Caco-2 (cell line): ENCODE results near the gene IFNK. TPM values are rescaled to one million over a fixed set of nuclear protein-coding genes. Genes with fewer than 3 reads are reported as not detected.

Experiments
- BruUV-seq: library from RNA; stranded (reverse); fragments of 400-500 nt; replicated peaks from 2 replicates; lab custom pipeline; 2021; lab: Mats Ljungman, UMichigan
- CTCF ChIA-PET: fragments of 300-600 bp; sonication (Branson Sonifier 250); formaldehyde crosslinking; loops from one replicate; lab custom pipeline; 2022; ENCODE audit warnings: antibody characterized with exemption; lab: Charles Lee
- POLR2A ChIA-PET: fragments of 300-600 bp; sonication (Branson Sonifier 250); formaldehyde crosslinking; loops from one replicate; lab custom pipeline; 2022; ENCODE audit warnings: antibody characterized with exemption; lab: Charles Lee
- DNase-seq, 2 experiments: peaks; one replicate each; pipeline versions ENCODE4 v3.0.0 to v3.0.0-alpha.2; 2020 to 2022
- H3K27me3 ChIP-seq: replicated peaks from 2 replicates; pipeline ENCODE4 v1.6.0; 2011; ENCODE audit warnings: low read length; ENCODE audit not compliant: control insufficient read depth, insufficient read depth
- H3K36me3 ChIP-seq: 2 replicates; pipeline ENCODE4 v1.5.1; 2011; ENCODE audit warnings: low read length; ENCODE audit not compliant: control insufficient read depth, insufficient read depth
- H3K4me1 ChIP-seq: fragments of 250-450 bp; sonication (Bioruptor Pico); 2 replicates; pipeline ENCODE4 v1.5.1; 2020; ENCODE audit warnings: mild to moderate bottlenecking
- H3K4me3 ChIP-seq: 2 replicates; pipeline ENCODE4 v1.5.1; 2011; ENCODE audit warnings: low read depth, mild to moderate bottlenecking, control low read depth, low read length
- H3K9me3 ChIP-seq: fragments of 250-450 bp; sonication (Bioruptor Pico); 2 replicates; pipeline ENCODE4 v1.5.1; 2020; ENCODE audit warnings: mild to moderate bottlenecking, moderate library complexity
- H3K27ac Mint-ChIP-seq: one replicate; pipeline ENCODE4 v1.8.0; 2022; ENCODE audit warnings: mixed read lengths; ENCODE audit not compliant: unreplicated experiment
- H3K27me3 Mint-ChIP-seq: one replicate; pipeline ENCODE4 v1.8.0; 2022; ENCODE audit warnings: mixed read lengths; ENCODE audit not compliant: insufficient read depth, unreplicated experiment
- H3K36me3 Mint-ChIP-seq: one replicate; pipeline ENCODE4 v1.8.0; 2022; ENCODE audit warnings: mild to moderate bottlenecking, mixed read lengths; ENCODE audit not compliant: insufficient read depth, unreplicated experiment
- H3K4me1 Mint-ChIP-seq: one replicate; pipeline ENCODE4 v1.8.0; 2022; ENCODE audit warnings: low read depth, mixed read lengths; ENCODE audit not compliant: unreplicated experiment
- H3K4me3 Mint-ChIP-seq: one replicate; pipeline ENCODE4 v1.8.0; 2022; ENCODE audit warnings: mild to moderate bottlenecking, moderate library complexity, mixed read lengths; ENCODE audit not compliant: unreplicated experiment
- H3K9me3 Mint-ChIP-seq: one replicate; pipeline ENCODE4 v1.8.0; 2022; ENCODE audit warnings: mixed read lengths; ENCODE audit not compliant: unreplicated experiment
- intact Hi-C: fragments of 100-400 bp; cut with micrococcal nuclease; formaldehyde crosslinking; loops from one replicate; pipeline ENCODE4 v1.10.0; 2022; ENCODE audit not compliant: unreplicated experiment
- total RNA-seq: library from RNA; stranded (reverse); gene quantifications from 2 replicates; pipeline ENCODE4 v1.2.3, GENCODE V29; 2022
- TF ChIP-seq, protein P1 (sequence below), 2 experiments: fragments of 200-600 bp in 1 of 2; IDR thresholded peaks; 1 replicate in 1 of 2; 2 replicates in 1 of 2; pipeline versions ENCODE4 v1.5.1 to v1.8.0; 2011 to 2022; ENCODE audit warnings: antibody characterized with exemption in 1 of 2, control low read depth in 1 of 2, inconsistent platforms in 1 of 2, low read depth in 1 of 2, low read length in 1 of 2, mild to moderate bottlenecking in 1 of 2, moderate library complexity in 1 of 2; ENCODE audit not compliant: insufficient read depth in 1 of 2, severe bottlenecking in 1 of 2, unreplicated experiment in 1 of 2

IFNK gene
- total RNA-seq, 1 experiment from 2014 or later = not detected

DNA sequence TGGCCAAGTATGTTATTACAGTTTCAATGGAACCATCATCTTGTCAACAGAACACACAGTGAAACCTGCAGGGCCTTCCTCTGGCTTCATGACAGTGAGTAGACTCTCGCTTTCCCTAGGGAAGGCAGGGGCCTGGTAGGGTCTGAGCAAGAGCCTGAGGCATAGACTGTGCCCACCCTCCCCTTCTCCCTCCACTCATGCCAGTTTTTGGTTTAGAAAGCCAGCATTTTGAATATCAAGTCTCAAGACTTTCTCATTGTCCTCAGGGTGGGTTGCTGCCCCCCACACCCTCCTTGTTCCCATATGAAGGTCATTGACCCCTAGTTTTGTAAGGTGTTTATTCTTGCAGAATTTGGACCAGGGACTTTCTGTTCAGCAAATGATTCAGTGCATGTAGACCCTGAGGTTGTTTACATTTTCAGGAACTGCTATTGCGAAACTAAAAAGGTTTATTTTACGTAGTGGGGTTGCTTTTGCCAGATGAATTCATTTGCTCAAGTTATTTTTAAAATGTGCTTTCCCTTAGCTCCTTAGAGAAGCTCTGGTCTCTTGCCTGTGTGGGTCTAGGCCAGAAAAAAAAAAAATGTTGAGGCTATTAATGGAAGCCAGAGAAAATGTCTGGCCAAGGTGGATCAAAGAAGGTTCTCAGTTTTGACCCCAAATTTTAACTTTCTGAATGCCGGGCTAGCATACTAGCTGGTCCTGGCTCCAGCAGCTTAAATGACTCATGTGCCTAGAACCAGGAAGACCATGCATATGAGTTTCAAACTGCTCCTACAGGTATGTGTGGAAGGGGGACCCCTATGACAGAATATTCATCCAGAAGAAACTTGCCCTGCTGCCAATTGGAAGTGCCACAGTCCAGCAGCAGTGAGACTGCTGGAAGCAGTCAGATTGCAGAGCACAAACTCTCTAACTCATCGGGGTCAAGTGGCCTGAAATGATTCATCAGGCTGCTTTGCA lies 15.7 kb downstream of the IFNK start:
- no peak for DNase-seq
- POLR2A ChIA-PET = no interaction called here
- Histone ChIP-seq H3K4me3 (no peak overlapping the region), H3K36me3 (no peaks in the 10 kb centered on the region), H3K27me3 (no peaks in the 10 kb centered on the region), H3K4me1 (no peaks in the 10 kb centered on the region), H3K9me3 (no peaks in the 10 kb centered on the region)
- BruUV-seq = no TSS peak
- Mint-ChIP-seq H3K27me3 (no peaks in the 10 kb centered on the region), H3K4me3 (no peak overlapping the region), H3K9me3 (no peaks in the 10 kb centered on the region), H3K27ac (no peak overlapping the region), H3K4me1 (no peaks in the 10 kb centered on the region), H3K36me3 (no peaks in the 10 kb centered on the region)
- CTCF ChIA-PET = no interaction called here
- TF ChIP-seq, protein P1, sequence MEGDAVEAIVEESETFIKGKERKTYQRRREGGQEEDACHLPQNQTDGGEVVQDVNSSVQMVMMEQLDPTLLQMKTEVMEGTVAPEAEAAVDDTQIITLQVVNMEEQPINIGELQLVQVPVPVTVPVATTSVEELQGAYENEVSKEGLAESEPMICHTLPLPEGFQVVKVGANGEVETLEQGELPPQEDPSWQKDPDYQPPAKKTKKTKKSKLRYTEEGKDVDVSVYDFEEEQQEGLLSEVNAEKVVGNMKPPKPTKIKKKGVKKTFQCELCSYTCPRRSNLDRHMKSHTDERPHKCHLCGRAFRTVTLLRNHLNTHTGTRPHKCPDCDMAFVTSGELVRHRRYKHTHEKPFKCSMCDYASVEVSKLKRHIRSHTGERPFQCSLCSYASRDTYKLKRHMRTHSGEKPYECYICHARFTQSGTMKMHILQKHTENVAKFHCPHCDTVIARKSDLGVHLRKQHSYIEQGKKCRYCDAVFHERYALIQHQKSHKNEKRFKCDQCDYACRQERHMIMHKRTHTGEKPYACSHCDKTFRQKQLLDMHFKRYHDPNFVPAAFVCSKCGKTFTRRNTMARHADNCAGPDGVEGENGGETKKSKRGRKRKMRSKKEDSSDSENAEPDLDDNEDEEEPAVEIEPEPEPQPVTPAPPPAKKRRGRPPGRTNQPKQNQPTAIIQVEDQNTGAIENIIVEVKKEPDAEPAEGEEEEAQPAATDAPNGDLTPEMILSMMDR (IDR thresholded peaks at IDR 0.05; ENCODE audit: insufficient read depth in 1 of 2, low read depth in 1 of 2, low read length in 1 of 2, severe bottlenecking in 1 of 2, unreplicated experiment in 1 of 2) = no peak
- intact Hi-C loops = no loop called here

DNA sequence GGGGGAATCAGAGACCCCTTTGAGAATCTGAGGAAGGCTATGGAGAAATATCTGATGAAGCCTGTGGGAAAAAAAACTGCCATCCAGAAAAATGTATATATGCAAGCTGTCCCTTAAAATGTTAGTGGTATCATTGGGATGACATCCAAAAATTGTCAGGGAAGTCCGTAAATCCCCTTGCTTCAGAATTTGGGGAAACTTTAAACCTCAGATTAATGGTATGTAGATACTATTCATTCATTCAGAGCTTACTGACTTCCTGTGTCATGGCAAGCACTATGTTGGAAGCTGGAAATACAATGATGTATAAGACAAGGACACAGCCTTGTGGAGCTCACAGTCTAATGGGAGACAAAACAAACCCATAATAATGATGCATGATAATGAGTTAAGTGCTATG lies 16.4 kb downstream of the IFNK start:
- Histone ChIP-seq H3K27me3 (no peaks in the 10 kb centered on the region), H3K4me3 (no peak overlapping the region), H3K36me3 (no peaks in the 10 kb centered on the region), H3K4me1 (no peaks in the 10 kb centered on the region), H3K9me3 (no peaks in the 10 kb centered on the region)
- ChIA-PET POLR2A (no interaction called here), CTCF (interaction anchor here (0.6 kb wide), 1 partner anchor 51 kb away, joined by 3 read pairs; no protein-coding TSS in a partner anchor)
- DNase-seq = no peak
- Mint-ChIP-seq H3K36me3 (no peaks in the 10 kb centered on the region), H3K9me3 (no peaks in the 10 kb centered on the region), H3K4me1 (no peaks in the 10 kb centered on the region), H3K27ac (no peak overlapping the region), H3K27me3 (no peaks in the 10 kb centered on the region), H3K4me3 (no peak overlapping the region)
- no TSS peak for BruUV-seq
- TF ChIP-seq, protein P1 (IDR thresholded peaks at IDR 0.05; ENCODE audit: insufficient read depth in 1 of 2, low read depth in 1 of 2, low read length in 1 of 2, severe bottlenecking in 1 of 2, unreplicated experiment in 1 of 2) = no peak
- intact Hi-C loops = no loop called here

DNA sequence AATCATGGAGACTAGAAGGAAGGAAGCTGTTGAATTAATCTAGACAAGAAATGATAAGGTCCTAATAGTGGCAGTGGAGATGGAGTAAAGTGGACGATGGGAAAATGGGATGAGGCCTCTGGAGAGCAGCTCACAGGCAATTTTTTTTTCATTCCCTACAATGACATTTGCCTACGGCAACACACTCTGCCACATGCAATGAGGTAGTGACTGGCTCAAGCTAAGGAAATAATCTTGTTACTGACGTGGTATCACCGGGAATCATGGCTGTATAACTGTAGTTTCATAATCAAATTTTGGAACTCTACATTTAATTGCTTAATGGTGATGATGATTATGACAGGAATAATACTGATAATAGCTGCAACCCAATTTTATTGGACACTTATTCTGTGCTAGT lies 17.6 kb downstream of the IFNK start:
- intact Hi-C loops = no loop called here
- Mint-ChIP-seq H3K4me1 (no peaks in the 10 kb centered on the region), H3K27ac (no peak overlapping the region), H3K4me3 (no peak overlapping the region), H3K27me3 (no peaks in the 10 kb centered on the region), H3K36me3 (no peaks in the 10 kb centered on the region), H3K9me3 (no peaks in the 10 kb centered on the region)
- BruUV-seq = no TSS peak
- Histone ChIP-seq H3K4me1 (no peaks in the 10 kb centered on the region), H3K4me3 (no peak overlapping the region), H3K27me3 (no peaks in the 10 kb centered on the region), H3K9me3 (no peaks in the 10 kb centered on the region), H3K36me3 (no peaks in the 10 kb centered on the region)
- ChIA-PET POLR2A (no interaction called here), CTCF (no interaction called here)
- no peak for DNase-seq
- TF ChIP-seq, protein P1 (IDR thresholded peaks at IDR 0.05; ENCODE audit: insufficient read depth in 1 of 2, low read depth in 1 of 2, low read length in 1 of 2, severe bottlenecking in 1 of 2, unreplicated experiment in 1 of 2) = no peak
